ENCODE measurements around the gene YIF1A.
"Not testable (repeated sequence)": the region's sequence is repeated elsewhere in the genome, so short reads cannot be mapped to it uniquely, and the experiment has no call there.

YIF1A gene

GRCh38 chr11:66285250-66285947, 3.5 kb downstream of the YIF1A start:
- no peak for DNase-seq

DNA sequence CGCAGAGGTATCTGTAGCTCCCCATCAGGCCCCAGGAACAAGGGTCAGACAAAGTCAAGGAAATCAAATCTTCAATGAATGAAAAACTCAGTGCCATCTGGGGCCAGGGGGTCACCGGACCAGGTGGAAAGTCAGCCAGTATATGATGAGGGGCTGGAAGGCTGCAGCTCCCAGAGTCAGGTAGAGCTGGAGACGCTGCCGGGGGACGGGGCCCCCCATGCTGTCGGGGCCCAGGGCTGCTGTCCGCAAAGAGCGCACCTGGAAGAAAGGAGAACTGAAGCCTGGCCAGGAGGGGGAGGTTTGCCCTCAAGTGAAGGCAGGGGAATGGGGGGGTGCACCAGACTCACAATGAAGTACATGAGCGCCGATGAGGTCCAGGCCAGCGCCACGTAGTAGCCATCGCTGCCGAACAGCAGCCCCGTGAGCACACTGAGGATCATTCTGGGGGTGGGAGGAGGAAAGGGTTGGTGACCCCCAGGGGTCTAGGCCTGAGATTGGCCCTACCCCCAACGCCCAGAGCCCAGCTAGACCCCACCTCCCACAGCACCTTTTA, 4.3 kb downstream of the YIF1A start:
- no peak for DNase-seq

DNA sequence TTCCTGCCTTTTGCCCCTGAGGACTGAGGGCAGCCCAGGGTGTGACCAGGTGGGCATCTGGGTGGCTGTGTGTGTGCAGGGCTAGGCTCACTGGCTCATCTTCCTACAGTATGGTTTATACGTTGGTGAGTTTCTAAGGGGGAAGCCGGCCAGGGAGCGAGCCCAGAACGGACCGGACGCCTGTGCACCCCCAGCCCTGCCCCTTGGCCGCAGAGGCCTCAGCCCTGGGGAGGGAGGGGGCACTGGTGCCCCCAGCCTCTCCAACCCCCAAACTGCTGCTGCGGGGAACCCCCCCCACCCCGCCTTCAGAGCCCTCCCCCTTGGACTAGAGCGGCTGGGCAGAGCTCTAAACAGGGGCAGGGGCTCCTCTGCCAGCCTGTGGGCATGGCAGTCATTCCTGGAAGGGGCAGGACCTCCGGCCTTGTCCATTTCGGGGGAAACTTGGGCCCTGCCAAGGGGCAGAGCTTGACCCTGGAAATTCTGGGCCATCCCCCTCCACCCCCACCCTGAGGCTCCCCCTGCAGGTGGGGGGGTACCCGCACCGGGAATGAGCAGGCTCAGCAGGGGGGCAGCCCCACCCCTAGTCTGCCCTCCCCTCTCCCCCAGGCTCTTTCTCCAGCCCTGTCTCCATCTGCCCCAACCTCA, 5.4 kb downstream of the YIF1A start:
- DNase-seq, result no peak

DNA sequence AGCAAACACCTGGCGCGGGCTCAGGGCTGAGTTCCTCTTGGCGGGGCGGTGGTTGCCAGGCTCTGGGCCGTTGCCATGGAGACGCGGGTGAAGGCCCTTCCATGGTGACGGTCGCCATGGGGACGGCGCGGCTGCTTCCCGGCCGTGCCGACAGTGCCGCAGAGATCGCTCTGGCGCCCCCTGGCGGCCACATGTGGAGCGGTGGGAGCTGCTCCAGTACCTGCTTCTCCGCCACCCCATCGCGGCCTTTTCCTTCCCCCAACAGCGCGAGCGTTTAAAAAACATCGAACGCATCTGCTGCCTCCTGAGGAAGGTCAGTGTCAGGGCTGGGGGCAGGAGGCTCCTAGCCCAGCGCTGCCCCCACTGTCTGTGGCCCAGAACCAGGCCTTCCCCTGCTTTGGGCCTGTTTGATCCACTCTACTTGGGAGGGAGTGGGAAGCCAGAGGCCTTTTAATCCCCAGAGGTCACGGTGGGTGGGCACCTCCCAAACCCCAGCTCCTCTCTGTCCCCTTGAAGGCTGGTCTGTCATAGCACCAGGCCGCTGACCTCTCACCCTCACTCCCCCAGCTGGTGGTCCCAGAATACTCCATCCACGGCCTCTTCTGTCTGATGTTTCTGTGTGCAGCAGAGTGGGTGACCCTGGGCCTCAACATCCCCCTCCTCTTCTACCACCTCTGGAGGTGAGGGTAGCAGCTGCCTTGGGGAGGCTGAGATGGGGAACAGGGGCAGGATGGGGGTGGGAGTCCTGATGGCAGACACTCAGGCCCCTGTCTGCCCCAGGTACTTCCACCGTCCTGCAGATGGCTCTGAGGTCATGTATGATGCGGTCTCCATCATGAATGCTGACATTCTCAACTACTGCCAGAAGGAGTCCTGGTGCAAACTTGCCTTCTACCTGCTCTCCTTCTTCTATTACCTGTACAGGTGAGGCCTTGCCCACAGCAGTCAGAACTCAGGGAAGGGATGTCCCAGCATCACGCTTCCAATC, 6.2 kb downstream of the YIF1A start:
- peak; percentile 93 for DNase-seq

- no peak for DNase-seq
Measured at GRCh38 chr11:66281776-66282467, 7.0 kb downstream of the YIF1A start.

GRCh38 chr11:66281001-66281400, 7.9 kb downstream of the YIF1A start:
- no peak for DNase-seq

DNA sequence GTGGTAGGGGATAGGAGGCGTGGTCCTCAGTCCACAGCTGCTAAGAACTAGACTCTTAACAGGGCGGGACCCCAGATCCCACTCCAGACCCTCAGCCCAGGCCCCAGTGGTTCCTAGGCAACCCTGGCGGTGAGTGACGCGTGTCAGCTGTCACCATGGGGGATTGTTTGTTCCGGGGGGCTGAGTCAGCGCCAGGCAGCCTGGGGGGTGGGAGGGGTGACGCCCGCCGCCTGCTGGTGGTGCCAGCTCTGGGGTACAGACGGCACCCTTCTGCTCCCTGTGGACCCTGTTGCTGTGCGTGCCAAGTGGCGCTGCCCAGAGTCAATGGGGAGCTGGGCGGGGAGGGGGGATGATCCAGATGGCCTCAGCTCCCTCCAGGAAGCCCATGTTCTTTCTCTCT, 8.5 kb downstream of the YIF1A start:
- no peak for DNase-seq

DNA sequence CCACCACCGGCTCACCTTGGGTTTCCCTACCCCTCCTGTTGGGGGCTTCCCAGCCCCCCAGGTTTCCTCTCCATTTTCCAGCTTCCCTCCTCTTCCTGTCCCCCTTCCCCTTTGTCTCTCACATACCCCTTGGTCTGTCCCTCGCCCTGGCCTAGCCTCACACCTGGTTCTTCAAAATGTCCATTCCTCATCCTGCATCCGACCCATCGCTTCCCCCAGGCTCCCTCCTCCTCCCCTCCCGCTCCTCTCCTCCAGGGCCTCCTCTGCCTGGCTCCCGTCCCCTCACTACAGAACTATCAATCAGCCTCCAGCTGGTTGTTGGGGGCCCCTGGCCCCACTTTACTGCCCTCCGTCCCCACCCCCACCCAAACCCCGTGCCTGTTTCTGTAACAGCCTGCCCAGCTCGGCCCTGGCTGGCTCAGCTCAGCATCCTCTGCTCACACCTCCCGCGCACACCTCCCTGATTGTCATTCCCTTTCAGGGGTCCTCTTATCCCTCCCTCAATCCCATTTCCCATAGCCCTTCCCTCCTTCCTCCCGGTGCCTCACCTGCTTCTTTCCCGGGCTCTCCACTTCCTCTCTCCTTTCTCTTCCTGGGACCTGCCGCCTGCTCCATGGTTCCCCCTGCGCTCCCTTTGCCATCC, 9.7 kb downstream of the YIF1A start:
- no peak for DNase-seq

DNA sequence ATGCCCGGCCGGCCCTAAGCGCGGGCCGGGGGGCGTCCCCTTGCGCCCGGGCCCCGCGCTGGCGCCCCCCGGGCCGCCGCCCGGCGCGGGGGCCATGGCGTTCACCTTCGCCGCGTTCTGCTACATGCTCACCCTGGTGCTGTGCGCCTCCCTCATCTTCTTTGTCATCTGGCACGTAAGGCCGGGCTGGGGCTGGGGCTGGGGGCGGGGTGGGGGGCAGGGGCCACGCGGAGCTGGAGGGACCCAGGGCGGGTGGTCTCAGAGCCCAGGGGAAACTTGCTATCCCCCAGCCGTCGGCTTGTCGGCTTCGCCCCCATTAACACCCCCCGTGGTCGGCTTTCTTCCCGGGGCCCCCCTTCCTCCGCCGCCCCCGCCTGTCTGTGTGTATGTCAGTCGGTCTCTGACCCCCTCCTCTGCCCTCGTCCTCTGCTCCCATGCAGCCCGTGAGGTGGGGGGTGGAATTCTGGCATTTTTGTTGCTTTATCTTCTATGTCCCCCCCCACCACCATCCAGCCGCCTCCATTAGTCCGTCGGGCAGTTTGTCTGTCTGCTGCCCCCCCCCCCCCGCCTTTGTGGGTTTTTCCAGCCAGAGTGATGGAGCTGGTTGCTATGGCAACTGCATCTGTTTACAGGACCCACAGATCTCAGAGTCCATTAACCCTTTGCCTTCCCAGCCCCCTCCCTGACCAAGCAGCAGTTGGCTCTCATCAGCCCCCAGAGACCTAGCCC, 10.4 kb downstream of the YIF1A start:
- no peak for DNase-seq

GRCh38 chr11:66277471-66278362, 11.2 kb downstream of the YIF1A start, which contains the start of gene CNIH2:
TSS of gene CNIH2 (plus strand) at chr11:66278175. CDS start at chr11:66278457, 282 bp downstream.
- DNase-seq, result no peak

GRCh38 chr11:66277064-66277463, 11.9 kb downstream of the YIF1A start:
- DNase-seq, result not testable (repeated sequence)

GRCh38 chr11:66276619-66277018, 12.3 kb downstream of the YIF1A start:
- not testable (repeated sequence) for DNase-seq

- DNase-seq, result no peak
Measured at GRCh38 chr11:66275984-66276612, 12.8 kb downstream of the YIF1A start.

GRCh38 chr11:66275396-66275795, 13.5 kb downstream of the YIF1A start:
- DNase-seq, result no peak

GRCh38 chr11:66274219-66274618, 14.7 kb downstream of the YIF1A start:
- DNase-seq, result no peak

GRCh38 chr11:66272596-66272995, 16.3 kb downstream of the YIF1A start:
- DNase-seq, result no peak

GRCh38 chr11:66271816-66272215, 17.1 kb downstream of the YIF1A start:
- DNase-seq, result no peak

DNA sequence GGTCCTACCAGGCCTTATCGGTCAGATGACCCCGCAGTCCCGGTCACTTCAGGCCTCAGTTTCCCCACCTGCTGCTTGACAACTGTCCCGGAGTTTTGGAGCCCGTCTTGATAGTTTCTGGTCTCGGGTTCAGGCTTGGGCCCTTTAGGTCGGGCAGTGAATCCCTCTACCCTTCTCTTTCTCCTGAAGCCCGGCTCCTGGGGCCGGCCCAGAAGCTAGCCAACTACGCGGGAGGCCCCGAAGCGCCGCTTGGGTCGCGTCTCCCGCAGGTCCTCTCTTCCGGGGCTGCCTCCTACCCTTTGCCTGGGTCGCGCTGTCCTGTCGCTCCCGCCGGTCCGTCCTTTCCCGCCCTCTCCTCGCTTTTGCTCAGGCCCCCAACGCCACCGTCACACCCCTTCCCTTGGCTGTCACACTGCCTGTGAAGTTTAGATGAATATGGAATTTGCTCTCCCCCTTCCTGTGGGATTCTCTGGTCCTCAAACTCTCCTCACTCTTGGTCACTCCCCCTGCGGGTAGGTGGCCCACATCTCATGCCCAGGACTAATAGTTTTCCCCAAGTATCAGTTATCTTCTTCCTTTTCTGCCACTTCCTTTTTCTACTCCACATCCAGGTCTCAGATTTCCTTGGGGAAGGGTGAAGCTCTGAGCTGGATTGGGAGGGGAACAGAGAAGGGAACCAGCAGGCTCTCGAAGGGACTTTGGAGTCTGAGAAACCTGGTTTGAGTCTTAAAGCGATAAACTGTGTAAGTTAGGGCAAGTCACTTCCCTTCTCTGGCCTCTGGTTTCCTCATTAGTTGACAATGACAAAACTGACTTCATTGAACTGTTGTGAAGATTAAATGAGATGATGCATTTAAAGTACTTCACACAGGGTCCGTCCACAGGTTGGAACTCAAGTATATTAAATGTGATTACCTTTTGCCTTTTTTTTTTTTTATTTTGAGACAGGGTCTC, 19.7 kb downstream of the YIF1A start:
- no peak for DNase-seq
